GM19397 (cell line): ENCODE data around the gene HCRTR1.
A peak's percentile ranks its signal among the peaks of the same experiment; 100 is the strongest.

Experiments
- ATAC-seq: cut with Tn5 transposase; IDR thresholded peaks from one replicate; pipeline ENCODE4 v1.9.1; 2021; ENCODE audit warnings: mild to moderate bottlenecking, moderate library complexity; ENCODE audit not compliant: unreplicated experiment

The HCRTR1 gene

DNA sequence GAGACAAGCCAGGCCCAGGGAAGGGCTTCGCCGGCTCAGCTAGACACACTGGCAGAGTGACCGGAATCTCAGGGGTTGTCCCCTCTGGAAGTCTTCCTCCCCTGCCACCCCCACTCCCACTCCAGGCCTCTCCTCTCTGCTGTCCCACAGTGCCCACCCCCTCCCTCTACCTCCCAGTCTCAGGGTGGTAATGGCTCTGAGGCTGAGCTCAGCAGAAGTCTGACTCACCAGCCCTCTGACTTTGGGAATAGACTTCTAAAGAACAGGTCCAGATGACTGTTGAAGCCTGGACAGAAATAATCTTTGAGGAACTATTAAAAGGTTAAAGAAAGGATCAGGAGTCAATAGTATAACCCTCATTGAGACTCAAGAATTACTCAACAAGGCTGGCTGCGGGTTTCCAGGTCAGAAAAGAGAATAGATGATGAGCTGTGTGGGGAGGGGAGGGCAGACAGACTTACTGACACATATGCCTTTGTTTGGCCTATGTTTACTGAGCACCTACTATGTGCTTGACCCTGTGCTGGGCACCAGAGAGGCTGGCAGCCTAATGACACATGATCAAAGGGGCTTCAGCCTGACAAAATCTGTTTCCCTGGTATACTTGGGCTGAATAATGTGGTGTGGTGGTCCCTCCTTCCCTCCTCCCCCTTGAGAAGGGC lies 8.2 kb downstream of the HCRTR1 start:
- no peak for ATAC-seq

DNA sequence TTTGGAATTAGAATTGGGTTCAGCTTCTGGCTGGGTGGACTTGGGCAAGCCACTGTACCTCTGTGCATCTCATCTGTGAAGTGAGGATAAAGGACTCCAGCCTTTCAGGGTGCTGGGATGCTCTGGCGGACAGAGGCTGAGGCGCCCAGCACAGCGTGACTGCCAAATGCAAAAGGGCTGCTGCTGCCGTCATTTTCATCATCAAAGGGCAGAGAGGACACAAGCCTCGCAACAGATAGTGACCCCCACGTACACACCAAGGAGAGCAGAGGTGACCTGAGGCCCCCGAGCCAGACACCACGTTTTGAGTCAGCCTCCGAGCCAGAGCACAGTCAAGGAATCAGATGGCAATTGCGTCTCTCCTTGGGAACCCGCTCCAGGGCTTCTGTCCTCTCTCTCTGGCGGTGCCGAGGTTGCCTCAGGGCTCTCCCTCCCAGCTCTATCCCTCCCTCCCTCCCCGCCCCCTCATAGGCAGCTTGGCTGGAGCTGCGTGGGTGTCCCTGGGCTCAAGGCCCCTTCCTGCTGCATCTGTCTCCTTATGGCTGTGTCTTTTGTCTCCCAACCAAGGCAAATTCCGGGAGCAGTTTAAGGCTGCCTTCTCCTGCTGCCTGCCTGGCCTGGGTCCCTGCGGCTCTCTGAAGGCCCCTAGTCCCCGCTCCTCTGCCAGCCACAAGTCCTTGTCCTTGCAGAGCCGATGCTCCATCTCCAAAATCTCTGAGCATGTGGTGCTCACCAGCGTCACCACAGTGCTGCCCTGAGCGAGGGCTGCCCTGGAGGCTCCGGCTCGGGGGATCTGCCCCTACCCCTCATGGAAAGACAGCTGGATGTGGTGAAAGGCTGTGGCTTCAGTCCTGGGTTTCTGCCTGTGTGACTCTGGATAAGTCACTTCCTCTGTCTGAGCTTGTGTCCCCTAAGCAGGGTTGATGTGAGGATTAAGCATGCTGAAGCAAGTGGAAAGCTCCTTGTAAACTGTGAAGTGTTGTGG lies 9.0 kb downstream of the HCRTR1 start:
- no peak for ATAC-seq

DNA sequence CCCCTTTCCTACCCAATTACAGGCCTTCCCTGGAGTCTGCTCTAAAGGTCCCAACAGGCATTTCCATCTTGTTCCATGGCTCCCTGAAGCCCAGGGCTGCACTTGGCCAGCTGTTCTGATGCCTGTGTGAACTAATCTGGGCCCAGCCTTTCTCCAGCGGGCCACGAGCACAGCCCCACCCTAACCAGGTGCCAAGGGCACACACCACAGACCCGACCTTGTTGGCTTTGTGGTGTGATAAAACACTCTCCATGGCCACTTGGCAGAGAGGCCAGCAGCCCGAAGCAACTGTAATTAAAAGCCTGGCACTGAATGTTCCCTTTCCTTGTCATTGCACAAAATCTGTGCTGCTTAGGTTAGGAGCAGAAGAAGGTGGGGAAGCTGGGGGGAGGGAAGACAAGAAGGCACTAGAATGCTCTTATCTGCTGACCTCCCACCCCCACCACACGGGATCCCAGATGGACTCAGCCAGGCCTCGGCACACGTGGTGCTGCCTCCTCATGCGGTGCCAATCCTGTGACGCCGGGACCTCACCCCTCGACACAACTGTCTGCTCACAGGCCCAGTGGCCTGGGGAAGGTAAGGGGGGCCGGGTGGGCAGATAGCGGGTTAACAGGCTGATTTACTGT lies 9.9 kb downstream of the HCRTR1 start:
- no peak for ATAC-seq

DNA sequence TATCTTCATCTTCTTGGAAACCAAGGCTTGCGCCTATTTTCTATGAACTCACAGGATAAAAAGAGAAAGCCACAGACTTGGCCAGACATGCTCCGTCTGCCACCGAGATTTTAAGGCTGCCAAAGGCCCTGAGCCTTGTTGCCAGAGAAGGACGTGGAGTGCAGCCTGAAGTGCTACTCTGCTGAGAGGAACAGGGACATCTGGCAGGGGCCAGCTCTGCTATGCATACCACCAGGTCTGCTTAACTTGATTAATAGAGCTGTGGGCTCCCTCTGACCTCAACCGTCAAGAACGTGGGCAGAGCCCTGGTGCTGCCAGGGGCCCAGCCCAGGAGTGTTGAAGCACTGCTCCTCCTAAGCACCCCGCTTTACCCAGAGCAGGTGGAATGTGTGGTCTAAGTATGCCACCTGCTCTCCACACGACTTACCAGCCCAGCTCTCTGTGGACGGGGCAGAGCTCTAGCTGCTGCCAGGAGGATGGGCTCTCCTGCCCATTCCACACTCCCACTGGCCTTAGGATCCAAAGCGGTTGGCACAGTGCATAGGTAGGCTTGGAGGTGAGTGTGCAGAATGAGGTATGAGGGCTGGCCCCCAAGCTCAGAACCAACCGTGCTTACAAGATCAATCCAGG lies 10.6 kb downstream of the HCRTR1 start:
- ATAC-seq, result no peak

DNA sequence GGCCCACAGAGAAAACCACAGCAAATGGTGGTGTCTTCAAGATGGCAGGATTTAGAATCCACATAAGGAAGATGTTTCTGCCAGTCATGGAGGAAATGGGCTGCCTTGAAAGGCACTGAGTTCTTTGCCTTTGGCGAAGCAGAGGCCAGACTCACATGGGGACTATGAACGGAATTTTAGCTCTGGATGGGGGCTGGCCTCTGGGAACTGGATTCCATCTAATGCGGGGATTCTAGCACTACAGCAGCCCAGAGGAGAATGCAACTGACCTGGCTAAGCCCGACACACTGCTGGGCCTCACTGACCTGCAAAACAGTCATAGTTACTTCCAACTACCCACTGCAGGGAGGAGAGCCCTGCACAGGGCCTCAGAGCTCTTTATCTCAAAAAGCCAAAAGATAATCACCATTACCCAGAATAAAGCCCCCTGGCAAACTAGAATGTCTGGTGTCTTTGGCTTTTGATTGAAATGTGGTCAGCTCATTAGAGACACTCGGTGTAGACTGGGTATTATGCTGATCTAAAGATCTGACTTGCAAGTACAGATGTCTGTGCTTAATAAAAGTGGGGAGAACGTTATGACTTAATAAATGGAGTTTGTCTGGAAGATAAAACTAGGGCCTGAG lies 11.6 kb downstream of the HCRTR1 start:
- no peak for ATAC-seq

DNA sequence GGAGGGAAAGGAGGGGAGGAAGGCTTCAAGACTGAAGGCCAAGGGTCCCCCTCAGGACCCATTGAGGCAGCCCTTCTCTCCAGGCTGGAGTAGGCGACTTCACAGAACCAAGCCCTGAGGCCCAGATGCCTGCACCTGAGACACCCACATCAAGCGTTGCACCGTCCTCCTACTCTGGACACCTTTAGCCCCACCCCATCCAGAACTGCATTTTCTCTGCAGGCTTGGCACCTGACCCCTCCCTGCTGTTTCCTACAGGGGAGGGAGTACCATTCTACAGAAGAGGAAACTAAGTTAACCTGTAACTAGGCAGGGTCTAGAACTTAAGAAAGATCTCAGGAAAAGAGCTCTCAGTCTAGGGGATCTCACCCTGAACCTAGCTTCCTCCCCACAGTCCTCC lies 15.2 kb downstream of the HCRTR1 start:
- ATAC-seq, result no peak

DNA sequence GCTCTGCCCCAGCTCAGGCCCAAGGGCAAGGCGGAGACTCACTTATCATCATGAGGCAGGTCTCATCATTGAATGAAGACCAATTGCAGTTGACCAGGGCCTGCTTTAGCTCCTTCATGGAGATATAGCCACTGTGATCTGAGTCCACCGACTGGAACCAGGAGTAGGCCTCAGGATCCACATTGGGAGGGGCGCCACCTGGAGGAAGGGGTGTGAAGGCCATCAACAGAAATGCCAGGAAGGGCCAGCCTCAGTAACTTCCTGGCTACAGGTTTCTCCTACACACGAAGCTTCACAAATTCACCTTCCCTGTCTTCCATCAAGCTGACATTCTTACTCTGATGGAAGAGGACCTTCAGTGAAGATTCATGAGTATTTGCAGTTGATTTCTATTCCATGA lies 15.6 kb downstream of the HCRTR1 start:
- ATAC-seq, result no peak

DNA sequence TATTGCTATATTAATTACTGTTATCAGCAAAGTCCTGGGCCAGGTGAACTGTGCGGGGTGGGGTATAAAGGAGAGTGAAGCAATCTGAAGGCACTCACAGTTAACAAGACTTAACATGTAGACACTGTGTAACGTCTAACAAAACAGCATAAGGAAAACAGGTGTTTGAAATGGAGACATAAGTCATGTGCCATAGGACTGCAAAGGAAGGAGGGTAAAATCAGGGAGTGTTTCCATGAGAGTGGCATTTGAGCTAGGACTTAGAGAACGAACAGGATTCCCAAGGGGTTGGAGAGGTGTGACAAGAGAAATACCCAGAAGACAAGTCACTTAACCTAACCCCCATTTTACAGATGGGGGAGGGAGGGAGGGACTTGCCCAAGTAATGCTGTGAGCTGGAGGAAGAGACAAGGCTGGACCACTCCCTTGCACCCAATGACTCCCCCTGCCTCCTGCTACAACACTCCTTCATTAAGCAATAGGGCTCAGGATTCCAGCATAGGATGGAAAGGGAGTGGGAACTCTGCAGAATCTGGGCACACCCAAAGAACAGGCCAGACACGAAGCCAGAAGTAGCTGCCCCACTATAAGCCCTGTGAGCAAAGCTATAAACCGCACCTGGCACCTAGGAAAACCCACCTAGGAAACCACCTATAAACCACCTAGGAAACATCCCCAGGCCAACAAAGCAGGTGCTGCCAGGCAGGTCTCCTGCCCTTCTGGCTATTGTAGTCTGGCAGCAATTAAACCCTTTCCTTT lies 20.6 kb downstream of the HCRTR1 start:
- ATAC-seq, result no peak

DNA sequence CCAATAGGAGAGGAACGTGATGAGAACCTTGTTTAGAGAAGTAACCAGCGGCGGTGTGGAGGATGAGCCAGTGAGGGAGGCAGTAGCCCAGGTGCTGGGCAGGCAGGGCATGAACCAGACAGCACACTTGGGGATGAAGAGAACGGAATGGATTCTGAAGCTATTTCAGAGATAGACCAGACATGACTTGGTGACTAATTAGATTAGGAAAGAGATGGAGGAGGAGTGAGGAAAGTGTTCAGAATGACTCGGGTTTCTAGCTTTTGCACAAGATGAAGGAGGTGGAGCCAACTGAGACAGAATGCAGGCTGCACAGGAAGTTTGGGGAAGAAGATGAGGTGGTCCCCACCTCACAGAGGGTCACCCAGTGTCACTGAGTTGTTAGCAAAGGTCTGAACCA lies 22.1 kb downstream of the HCRTR1 start:
- ATAC-seq, result no peak

DNA sequence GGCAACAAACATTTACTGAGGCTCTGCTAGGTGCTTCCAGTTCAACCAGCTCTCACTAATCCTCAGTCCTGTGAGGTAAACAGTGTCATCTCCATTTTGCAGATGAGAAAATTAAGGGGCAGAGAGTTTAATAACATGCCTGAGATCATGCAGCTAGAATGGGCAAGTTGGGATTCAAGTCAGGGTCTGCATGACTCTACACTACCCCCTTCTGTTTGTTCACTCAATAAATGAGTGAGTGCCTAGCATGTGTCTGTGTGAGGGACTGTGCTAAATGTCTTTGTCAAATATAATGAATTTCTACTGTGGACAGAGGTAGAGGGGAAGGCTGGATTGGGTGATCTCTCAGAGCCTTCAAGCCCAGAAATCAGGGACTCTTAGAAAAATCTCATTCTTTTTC lies 22.7 kb downstream of the HCRTR1 start:
- no peak for ATAC-seq

DNA sequence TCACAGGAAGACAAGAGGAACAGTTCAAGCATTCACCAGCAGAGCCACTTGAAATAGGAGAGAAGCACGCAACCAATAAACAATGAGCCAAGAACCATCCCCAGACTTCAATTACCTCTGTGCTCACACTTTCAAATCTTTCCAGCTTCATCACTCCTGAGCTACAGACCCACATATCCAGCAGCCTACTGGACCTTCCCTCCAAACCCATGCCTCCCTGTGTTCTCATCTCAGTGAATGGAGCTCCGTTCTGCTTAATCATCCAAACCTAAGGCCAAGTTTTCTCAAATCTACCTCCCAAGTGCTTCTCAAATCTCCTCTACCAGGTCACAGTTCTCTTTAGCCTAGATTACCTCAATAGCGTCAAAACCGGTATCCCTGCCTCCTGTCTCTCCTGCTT lies 23.5 kb downstream of the HCRTR1 start:
- no peak for ATAC-seq

DNA sequence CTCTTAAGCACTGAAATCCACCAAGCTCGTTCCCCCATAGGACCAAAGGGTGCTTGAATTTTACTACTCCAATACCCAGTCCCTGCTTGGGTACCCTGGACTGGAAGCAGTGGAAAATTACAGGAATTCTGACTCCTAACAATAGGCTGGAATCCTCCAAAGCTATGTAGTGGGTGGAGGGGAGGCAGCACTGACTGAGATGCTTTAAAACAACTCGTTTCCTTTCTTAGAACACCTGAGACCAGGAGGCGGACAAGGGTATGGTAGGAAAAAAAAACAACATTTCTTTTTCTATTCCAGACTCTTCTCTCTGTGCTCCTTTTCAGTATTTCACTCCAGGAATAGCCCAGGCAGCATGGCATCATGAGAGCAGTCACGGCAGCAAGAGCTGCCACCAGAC lies 24.9 kb downstream of the HCRTR1 start:
- ATAC-seq, result no peak

DNA sequence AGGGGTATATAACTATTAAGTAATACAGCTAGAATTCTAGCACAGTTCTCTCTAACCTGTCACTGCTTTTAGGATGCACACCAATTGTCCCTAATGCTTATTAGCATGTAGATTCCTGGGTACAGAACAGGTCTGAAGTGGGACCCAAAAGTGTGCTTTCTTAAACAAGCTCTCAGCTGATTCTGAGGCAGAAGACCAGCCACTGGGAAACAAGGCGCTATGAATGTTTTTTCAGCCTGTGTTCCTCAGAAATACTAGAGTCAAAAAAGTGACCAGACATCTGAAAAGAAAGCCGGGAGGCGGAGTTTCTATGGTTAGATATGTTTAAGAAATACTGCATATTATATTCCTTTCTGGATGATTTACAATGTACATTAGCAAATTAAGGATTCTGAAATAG lies 25.4 kb downstream of the HCRTR1 start:
- no peak for ATAC-seq

DNA sequence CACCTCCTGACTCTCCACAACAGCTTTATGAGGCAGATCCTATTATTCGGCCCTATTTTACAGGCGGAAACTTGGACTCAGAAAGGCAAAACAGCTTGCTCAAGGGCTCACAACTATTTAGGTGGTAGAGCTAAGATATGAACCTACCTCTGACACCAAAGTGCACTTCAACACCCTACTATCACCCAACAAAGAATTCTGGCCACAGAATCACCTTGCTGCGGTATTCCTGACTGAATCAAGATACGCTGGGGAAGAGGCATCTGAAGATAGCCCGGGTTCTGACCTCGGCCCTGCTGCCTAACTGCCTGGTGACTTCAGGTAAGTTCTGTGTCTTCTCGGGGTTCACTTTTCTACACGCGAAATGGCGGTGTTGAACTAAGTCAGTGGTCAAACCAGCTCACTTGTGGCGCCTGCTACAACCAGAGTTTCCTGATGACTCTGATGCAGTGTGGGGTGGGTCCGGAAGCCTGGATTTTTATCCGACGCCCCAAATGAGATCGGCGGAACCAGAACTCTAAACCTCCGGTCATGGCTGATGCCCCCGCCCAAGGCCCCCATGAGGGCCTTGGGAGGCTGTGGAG lies 26.6 kb downstream of the HCRTR1 start:
- ATAC-seq, result no peak

DNA sequence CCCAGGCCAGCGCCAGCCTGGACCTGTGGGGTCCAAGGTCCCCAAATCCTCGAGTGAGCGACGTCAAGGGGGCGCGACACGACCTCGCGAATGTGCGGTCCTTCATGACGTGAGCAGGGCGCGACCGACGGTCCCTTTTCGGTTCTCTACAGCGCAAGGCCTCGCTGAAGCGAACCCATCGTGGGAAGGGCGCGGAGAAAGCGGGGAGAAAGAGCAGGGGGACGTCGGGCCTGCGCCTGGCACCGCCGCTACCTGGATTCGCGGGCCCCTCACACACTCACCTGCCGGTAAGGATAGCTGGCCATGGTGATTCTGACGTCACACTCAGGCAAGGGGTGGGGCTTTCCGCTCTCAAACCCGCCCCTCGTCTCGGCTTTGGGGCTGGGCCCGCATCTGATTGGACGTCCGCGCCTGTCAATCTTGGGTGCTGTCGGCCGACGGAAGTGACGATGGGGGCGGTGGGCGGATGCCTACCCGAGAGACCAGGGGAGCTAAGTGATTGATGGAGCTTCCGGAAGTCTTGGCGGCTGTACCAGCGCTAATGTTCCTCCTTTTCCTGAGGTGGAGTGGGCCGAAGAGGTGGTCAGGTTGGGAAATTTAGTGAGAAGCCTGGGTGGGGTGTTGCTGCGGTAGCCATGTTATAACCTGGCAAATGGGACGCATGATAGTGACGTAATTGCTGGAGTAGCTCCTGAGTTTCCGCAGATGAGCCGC lies 27.2 kb downstream of the HCRTR1 start, which contains the start of gene PEF1:
TSS of gene PEF1 (minus strand) at position 317 of the 714 bp plus-strand sequence. CDS start at position 305, 12 bp downstream.
- ATAC-seq, result peak; percentile 87

DNA sequence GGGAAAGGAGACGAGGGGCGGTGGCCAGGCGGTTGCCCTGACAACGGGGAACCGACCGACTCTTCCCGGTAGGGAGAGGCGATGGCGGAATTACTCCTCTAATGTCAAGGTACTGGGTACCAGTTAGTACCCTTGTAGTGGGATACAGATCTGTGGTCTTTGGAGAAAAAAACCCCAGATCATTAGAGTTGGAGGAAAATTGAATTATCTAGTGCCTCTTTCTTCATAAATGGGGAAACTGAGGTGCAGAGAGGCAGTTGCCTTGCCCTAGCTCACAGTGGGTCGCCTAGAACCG lies 27.7 kb downstream of the HCRTR1 start:
- no peak for ATAC-seq

DNA sequence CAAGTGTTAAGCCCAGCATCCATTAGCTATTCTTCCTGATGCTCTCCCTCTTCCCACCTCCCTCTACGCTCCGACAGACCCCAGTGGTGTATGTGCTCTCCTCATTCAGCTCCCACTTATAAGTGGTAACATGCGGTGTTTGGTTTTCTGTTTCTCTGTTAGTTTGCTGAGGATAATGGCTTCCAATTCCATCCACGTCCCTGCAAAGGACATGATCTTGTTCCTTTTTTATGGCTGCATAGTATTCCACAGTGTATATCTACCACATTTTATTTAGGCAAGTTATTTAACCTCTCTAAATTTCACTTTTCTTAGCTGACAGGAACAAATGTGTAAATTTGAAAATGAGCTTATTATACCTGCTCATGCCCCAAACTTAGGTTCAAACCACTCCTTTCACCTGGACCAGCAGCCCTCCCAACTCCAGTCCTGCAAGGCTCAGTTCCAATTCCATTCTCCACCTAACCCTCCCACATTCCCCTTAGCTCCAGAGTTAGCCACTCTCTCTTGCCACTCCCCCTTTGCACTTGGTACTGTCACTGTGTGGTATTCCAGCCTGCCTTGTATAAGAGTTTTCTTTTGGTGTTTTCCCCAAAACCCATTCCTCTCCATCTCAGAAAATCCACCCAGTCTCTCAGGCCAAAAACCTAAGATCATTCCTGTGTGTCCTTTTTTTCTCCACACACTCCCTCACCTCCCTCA lies 28.9 kb downstream of the HCRTR1 start:
- ATAC-seq, result no peak

DNA sequence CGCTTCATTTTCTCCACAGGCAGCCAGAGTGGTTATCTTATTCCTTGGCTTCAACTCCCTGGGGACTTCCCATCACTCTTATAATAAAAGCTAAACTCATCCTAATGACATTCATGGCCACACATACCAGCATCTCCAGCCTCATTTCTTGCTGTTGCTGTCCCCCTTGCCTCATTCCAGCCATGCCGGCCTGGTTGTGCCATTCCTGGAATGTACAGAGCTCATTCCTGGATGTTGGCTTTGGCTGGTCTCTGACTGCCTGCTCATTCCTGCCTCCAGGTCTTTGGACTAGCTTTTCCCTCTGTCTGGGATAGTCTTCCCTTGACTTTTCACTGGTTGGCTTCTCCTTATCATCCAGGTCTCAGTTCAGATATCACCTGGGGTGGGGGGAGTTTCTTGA lies 29.6 kb downstream of the HCRTR1 start:
- ATAC-seq, result no peak

DNA sequence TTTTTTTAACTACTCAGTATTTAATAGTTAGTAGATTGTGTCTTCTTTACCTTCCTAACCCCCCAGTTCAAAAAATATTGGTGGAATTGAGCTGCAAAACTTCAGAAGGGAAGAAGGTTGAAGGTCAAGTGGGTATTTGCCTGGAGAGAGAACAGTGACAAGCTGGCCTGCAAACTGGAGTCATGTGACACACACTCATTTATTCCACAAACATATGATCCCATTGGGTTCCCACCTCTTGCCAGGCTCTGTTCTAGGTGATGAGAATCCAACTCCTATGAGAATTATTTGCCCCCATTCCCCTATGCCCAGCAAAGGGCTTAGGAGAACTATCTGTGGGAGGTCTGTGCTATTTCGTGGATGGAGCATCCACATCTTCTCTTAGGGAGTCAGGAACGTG lies 30.7 kb downstream of the HCRTR1 start:
- ATAC-seq, result no peak
